Common myeloid progenitor, CD34-positive (primary cell): Measurements from ENCODE around the gene ZNF536.
A peak's percentile ranks its signal among the peaks of the same experiment; 100 is the strongest.
"Not testable (repeated sequence)": the region's sequence is repeated elsewhere in the genome, so short reads cannot be mapped to it uniquely, and the experiment has no call there.

Source experiments
- CTCF ChIA-PET: fragments of 350-600 bp; sonication (Branson Sonifier 250); formaldehyde crosslinking; loops from one replicate; lab custom pipeline; 2021; ENCODE audit warnings: antibody characterized with exemption; lab: Charles Lee
- POLR2A ChIA-PET: fragments of 350-600 bp; sonication (Branson Sonifier 250); formaldehyde crosslinking; loops from one replicate; lab custom pipeline; 2021; ENCODE audit warnings: antibody characterized with exemption; lab: Charles Lee
- DNase-seq, 3 donors: peaks; one replicate each; pipeline versions ENCODE4 v3.0.0 to v3.0.0-alpha.2; 2013
- H3K27ac ChIP-seq, 2 experiments: 1 replicate in 1 of 2; 2 replicates in 1 of 2; pipeline ENCODE4 v1.7.0; 2013; ENCODE audit warnings: inconsistent platforms in 2 of 2, low read length in 2 of 2, mild to moderate bottlenecking in 2 of 2, low read depth in 1 of 2, moderate library complexity in 1 of 2; ENCODE audit not compliant: severe bottlenecking in 2 of 2, insufficient read depth in 1 of 2, poor library complexity in 1 of 2
- H3K27me3 ChIP-seq, 5 experiments: replicated peaks in 2 of 5; 1 replicate in 3 of 5; 2 replicates in 2 of 5; pipeline versions ENCODE4 v1.6.1 to v1.7.0; 2013; ENCODE audit warnings: low read length in 4 of 5, mild to moderate bottlenecking in 2 of 5, moderate library complexity in 2 of 5, inconsistent platforms in 1 of 5; ENCODE audit not compliant: insufficient read depth in 5 of 5, control insufficient read depth in 4 of 5
- H3K36me3 ChIP-seq, 4 experiments: 1 replicate in 2 of 4; 2 replicates in 2 of 4; pipeline versions ENCODE4 v1.6.1 to v1.7.0; 2013; ENCODE audit warnings: low read length in 3 of 4, control low read depth in 1 of 4, mild to moderate bottlenecking in 1 of 4; ENCODE audit not compliant: control insufficient read depth in 4 of 4, insufficient read depth in 4 of 4
- H3K4me1 ChIP-seq, 4 experiments: 1 replicate in 3 of 4; 2 replicates in 1 of 4; pipeline versions ENCODE4 v1.6.1 to v1.7.1; 2013; ENCODE audit warnings: low read length in 3 of 4, mild to moderate bottlenecking in 3 of 4, control low read depth in 1 of 4, inconsistent platforms in 1 of 4, moderate library complexity in 1 of 4; ENCODE audit not compliant: control insufficient read depth in 4 of 4, insufficient read depth in 4 of 4; ENCODE audit errors: control extremely low read depth in 1 of 4
- H3K4me3 ChIP-seq, 7 experiments: 1 replicate in 4 of 7; 2 replicates in 3 of 7; pipeline versions ENCODE4 v1.5.1 to v1.7.0; 2013; ENCODE audit warnings: mild to moderate bottlenecking in 7 of 7, low read length in 6 of 7, moderate library complexity in 6 of 7, inconsistent platforms in 2 of 7, low read depth in 2 of 7, control low read depth in 1 of 7; ENCODE audit not compliant: insufficient read depth in 4 of 7, control insufficient read depth in 1 of 7; ENCODE audit errors: extremely low read depth in 1 of 7
- H3K9me3 ChIP-seq, 5 experiments: 1 replicate in 4 of 5; 2 replicates in 1 of 5; pipeline versions ENCODE4 v1.6.1 to v1.7.1; 2013; ENCODE audit warnings: low read length in 4 of 5, mild to moderate bottlenecking in 2 of 5, inconsistent platforms in 1 of 5, low read depth in 1 of 5, moderate library complexity in 1 of 5; ENCODE audit not compliant: control insufficient read depth in 4 of 5, insufficient read depth in 2 of 5; ENCODE audit errors: control extremely low read depth in 1 of 5
- WGBS: methylation state at CpG from one replicate; pipeline ENCODE4 v1.1.5; 2013; ENCODE audit not compliant: insufficient coverage; 5-methylcytosine and 5-hydroxymethylcytosine counted together

Gene ZNF536

GRCh38 chr19:30446120-30446519 is 73.9 kb downstream of the ZNF536 start:
- 100% methylated on average over 7 of the region's 9 CpGs for WGBS
- H3K36me3 ChIP-seq, CTCF ChIA-PET, H3K27me3 ChIP-seq, H3K9me3 ChIP-seq, H3K27ac ChIP-seq, POLR2A ChIA-PET, DNase-seq, H3K4me3 ChIP-seq: not testable (repeated sequence)
- peaks cover 6 to 19% (median 11%) of the 10 kb centered on the region in 4 experiments for H3K4me1 ChIP-seq

DNA sequence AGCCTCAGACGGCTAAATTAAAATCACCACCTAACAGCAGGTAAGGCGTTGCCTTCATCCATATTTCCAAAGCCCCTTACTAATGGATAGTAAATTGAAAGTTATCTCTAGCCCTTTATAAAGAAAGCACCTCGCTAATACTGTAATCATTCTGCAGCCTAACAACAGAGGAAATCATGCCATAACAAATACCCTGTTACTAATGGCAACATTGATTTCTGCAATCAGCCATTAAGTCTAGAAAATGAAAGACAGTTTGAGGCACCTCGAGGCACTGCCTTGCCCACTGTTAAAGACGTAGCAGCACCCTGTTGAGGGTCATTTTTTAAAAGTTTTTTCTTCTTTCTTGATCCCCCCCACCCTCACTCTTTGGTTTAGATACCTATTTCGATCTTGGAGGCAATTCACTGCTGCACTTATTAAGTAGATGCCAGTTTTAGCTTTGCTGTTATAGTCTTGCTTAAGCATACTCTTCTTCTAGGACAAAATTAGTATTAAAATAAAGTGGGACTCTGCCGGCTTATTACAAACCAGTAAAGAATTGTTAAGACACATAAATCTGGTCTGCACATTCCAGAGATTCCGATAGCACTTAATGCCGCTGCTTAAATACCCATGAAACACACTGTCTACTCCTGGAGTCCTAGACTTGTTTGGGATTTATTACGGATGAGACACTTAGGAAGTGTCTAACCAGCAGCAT is 74.8 kb downstream of the ZNF536 start:
- POLR2A ChIA-PET, result no interaction called here
- H3K4me1 ChIP-seq, result peaks cover 6 to 19% (median 11%) of the 10 kb centered on the region in 4 experiments
- WGBS, result 94% methylated on average over 2 of the region's 10 CpGs
- H3K27me3 ChIP-seq, result peaks cover 0 to 1% (median 0%) of the 10 kb centered on the region in 5 experiments
- peak in 2 of 3 donors; percentile 17 to 22 for DNase-seq
- no peaks in the 10 kb centered on the region for H3K36me3 ChIP-seq
- H3K4me3 ChIP-seq, result no peak overlapping the region
- no peak overlapping the region for H3K27ac ChIP-seq
- H3K9me3 ChIP-seq, result no peaks in the 10 kb centered on the region
- CTCF ChIA-PET, result no interaction called here

- POLR2A ChIA-PET, result no interaction called here
- Histone ChIP-seq H3K36me3 (no peaks in the 10 kb centered on the region), H3K4me1 (peaks cover 6 to 19% (median 11%) of the 10 kb centered on the region in 4 experiments), H3K27ac (no peak overlapping the region), H3K27me3 (no peaks in the 10 kb centered on the region), H3K4me3 (no peak overlapping the region), H3K9me3 (no peaks in the 10 kb centered on the region)
- CTCF ChIA-PET, result no interaction called here
- no peak for DNase-seq
- WGBS, result 93% methylated on average over 4 of the region's 4 CpGs
These were observed 75.3 kb downstream of the ZNF536 start for GRCh38 chr19:30447553-30447870.

DNA sequence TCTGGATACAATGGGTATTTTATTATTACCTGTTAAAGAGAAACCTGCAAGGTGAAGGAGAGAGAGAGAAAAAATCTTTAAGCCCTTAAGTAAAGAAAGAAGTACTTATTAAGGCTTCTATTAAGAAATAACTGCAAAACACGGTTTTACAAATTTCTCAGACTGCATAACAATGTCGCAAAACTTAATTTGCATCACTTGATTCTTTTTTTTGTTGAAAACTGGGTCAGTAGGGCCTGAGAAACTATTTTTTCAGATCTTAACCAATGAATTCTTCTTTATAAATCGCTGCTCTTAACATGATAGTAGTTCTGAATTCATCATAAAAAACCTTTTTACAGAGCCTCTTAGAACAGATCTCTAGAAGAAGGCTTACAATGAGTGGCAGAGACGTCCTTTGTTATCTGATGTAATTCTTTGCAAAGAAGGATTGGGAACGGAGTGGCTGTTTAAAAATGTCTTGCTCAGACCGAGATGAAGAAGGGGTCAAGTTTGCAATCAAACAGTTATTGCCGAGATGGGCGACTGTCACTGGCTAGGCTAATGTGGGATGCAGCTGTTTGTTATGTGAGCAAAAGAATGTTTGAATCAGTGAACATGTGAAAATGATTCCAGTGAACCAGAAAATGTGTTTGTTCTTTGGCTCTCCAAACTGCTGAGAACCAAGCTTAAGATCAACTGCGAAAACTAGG is 76.3 kb downstream of the ZNF536 start:
- no peak for DNase-seq
- no peak overlapping the region for H3K27ac ChIP-seq
- 96% methylated on average over 4 of the region's 9 CpGs for WGBS

DNA sequence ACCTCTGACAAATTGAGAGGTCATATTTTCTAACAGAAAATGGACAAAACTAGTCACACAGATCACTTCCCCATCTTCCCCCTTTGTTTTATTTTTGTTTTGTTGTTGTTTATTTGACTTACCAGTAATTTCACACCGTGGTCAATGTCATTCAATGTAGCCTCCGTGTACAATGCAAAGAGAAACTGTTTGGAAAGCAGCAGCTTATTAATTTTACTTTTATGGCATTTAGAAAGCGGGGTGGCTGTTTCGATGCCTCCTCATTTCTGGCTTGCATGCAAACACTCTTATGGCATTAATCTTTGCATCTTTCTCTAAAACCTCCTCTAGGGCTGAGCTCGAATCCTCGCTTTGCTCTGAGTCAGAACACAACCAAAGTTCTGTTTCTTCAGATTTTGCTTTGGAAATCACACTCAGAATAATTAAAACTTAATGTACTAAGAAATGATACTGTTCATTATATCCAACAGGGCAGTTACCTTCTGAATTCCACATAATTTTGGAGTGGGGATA is 77.0 kb downstream of the ZNF536 start:
- WGBS, result 80% methylated on average over 6 of the region's 6 CpGs
- Histone ChIP-seq H3K27ac (no peak overlapping the region), H3K36me3 (no peaks in the 10 kb centered on the region), H3K9me3 (no peaks in the 10 kb centered on the region), H3K27me3 (no peaks in the 10 kb centered on the region), H3K4me1 (peaks cover 6 to 19% (median 11%) of the 10 kb centered on the region in 4 experiments), H3K4me3 (no peak overlapping the region)
- peak in 2 of 3 donors; percentile 9 to 13 for DNase-seq
- CTCF ChIA-PET, result interaction anchor here (0.6 to 1.3 kb wide), 2 partner anchors 16 to 119 kb away, joined by 3 read pairs; no protein-coding TSS in a partner anchor
- POLR2A ChIA-PET, result no interaction called here

More for the DNA sequence above, 76.3 kb downstream of the ZNF536 start:
- POLR2A ChIA-PET, result no interaction called here
- Histone ChIP-seq H3K9me3 (no peaks in the 10 kb centered on the region), H3K4me3 (no peak overlapping the region), H3K36me3 (no peaks in the 10 kb centered on the region), H3K4me1 (peaks cover 6 to 19% (median 11%) of the 10 kb centered on the region in 4 experiments), H3K27me3 (no peaks in the 10 kb centered on the region)
- CTCF ChIA-PET, result interaction anchor here (0.6 to 1.3 kb wide), 2 partner anchors 16 to 120 kb away, joined by 3 read pairs; no protein-coding TSS in a partner anchor

GRCh38 chr19:30449673-30450072 is 77.5 kb downstream of the ZNF536 start:
- CTCF ChIA-PET, result interaction anchor here (1.3 kb wide), 1 partner anchor 17 kb away, joined by 3 read pairs; no protein-coding TSS in a partner anchor
- H3K36me3 ChIP-seq, result no peaks in the 10 kb centered on the region
- H3K27ac ChIP-seq, result no peak overlapping the region
- DNase-seq, result no peak
- POLR2A ChIA-PET, result interaction anchor here (0.7 kb wide), 1 partner anchor 940 kb away, joined by 4 read pairs; no protein-coding TSS in a partner anchor
- no CpG with 5 or more reads among the region's 8 CpGs for whole genome bisulfite sequencing
- H3K4me1 ChIP-seq, result peaks cover 6 to 19% (median 11%) of the 10 kb centered on the region in 4 experiments
- H3K9me3 ChIP-seq, result no peaks in the 10 kb centered on the region
- peak overlapping the region in 5 of 7 experiments; percentile 17 to 74 (median 39) for H3K4me3 ChIP-seq
- H3K27me3 ChIP-seq, result no peaks in the 10 kb centered on the region
